IMR-90 (cell line): Measurements from ENCODE around the gene CANX. TPM values are rescaled to one million over a fixed set of nuclear protein-coding genes. Genes with fewer than 3 reads are reported as not detected.
A peak's percentile ranks its signal among the peaks of the same experiment; 100 is the strongest.

ENCODE experiments used
- ATAC-seq: fragments of 200-7000 bp; cut with Tn5 transposase; 2 replicates; pipeline ENCODE4 v1.9.1; 2020; ENCODE audit warnings: low read depth, mild to moderate bottlenecking, moderate library complexity
- BruUV-seq: library from RNA; stranded (reverse); fragments of 400-500 nt; replicated peaks from 2 replicates; lab custom pipeline; 2021; lab: Mats Ljungman, UMichigan
- CTCF ChIA-PET: fragments of 300-600 bp; formaldehyde crosslinking; extraction: SDS; loops from one replicate; lab custom pipeline; 2021; ENCODE audit warnings: antibody characterized with exemption; lab: Yijun Ruan, JAX
- POLR2A ChIA-PET: fragments of 300-600 bp; sonication (Branson Sonifier 250); formaldehyde crosslinking; loops from one replicate; lab custom pipeline; 2022; ENCODE audit warnings: antibody characterized with exemption; ENCODE audit not compliant: unreplicated experiment; lab: Charles Lee
- DNase-seq: peaks from one replicate; pipeline ENCODE4 v3.0.0; 2013
- H2AFZ ChIP-seq: replicated peaks from 2 replicates; pipeline ENCODE3; 2013; ENCODE audit warnings: low read length, mild to moderate bottlenecking; ENCODE audit not compliant: poor library complexity
- H2AK5ac ChIP-seq: 2 replicates; pipeline ENCODE4 v1.6.1; 2013; ENCODE audit warnings: low read depth, low read length, inconsistent platforms
- H2AK9ac ChIP-seq: replicated peaks from 2 replicates; pipeline ENCODE3; 2013; ENCODE audit warnings: mild to moderate bottlenecking, low read depth, low read length, moderate library complexity; ENCODE audit not compliant: poor library complexity
- H2BK120ac ChIP-seq: 2 replicates; pipeline ENCODE4 v1.6.1; 2013; ENCODE audit warnings: low read depth, low read length, inconsistent platforms
- H2BK15ac ChIP-seq: 3 replicates; pipeline ENCODE4 v1.6.1; 2013; ENCODE audit warnings: low read depth, low read length, inconsistent platforms
- H2BK20ac ChIP-seq: 2 replicates; pipeline ENCODE4 v1.6.1; 2013; ENCODE audit warnings: low read depth, mild to moderate bottlenecking, inconsistent platforms, low read length, moderate library complexity
- H2BK5ac ChIP-seq: 2 replicates; pipeline ENCODE4 v1.6.1; 2013; ENCODE audit warnings: mild to moderate bottlenecking, low read depth, low read length, inconsistent platforms; ENCODE audit not compliant: poor library complexity, severe bottlenecking
- H3K14ac ChIP-seq: replicated peaks from 2 replicates; pipeline ENCODE4 v1.6.1; 2013; ENCODE audit warnings: low read depth, low read length, inconsistent platforms
- H3K18ac ChIP-seq: 2 replicates; pipeline ENCODE4 v1.6.1; 2013; ENCODE audit warnings: low read depth, low read length, control low read depth
- H3K23ac ChIP-seq: 2 replicates; pipeline ENCODE4 v1.6.1; 2013; ENCODE audit warnings: low read depth, low read length, inconsistent platforms
- H3K27ac ChIP-seq: 2 replicates; pipeline ENCODE4 v1.5.1; 2013; ENCODE audit warnings: mild to moderate bottlenecking, control low read depth, low read length; ENCODE audit not compliant: insufficient read depth
- H3K27me3 ChIP-seq: 2 replicates; pipeline ENCODE4 v1.6.1; 2013; ENCODE audit warnings: low read length; ENCODE audit not compliant: control insufficient read depth, insufficient read depth
- H3K36me3 ChIP-seq: 2 replicates; pipeline ENCODE4 v1.6.1; 2013; ENCODE audit warnings: low read length, mixed read lengths; ENCODE audit not compliant: control insufficient read depth, insufficient read depth
- H3K4ac ChIP-seq: 2 replicates; pipeline ENCODE4 v1.6.1; 2013; ENCODE audit warnings: low read depth, low read length, inconsistent platforms
- H3K4me1 ChIP-seq: 2 replicates; pipeline ENCODE4 v1.6.1; 2013; ENCODE audit warnings: low read length, mixed read lengths; ENCODE audit not compliant: control insufficient read depth, insufficient read depth
- H3K4me2 ChIP-seq: 2 replicates; pipeline ENCODE4 v1.6.1; 2013; ENCODE audit warnings: low read depth, mild to moderate bottlenecking, control low read depth, low read length, moderate library complexity
- H3K4me3 ChIP-seq: 2 replicates; pipeline ENCODE4 v1.5.1; 2013; ENCODE audit warnings: low read depth, mild to moderate bottlenecking, control low read depth, low read length, moderate library complexity; ENCODE audit not compliant: insufficient read depth
- H3K56ac ChIP-seq: 2 replicates; pipeline ENCODE4 v1.6.1; 2013; ENCODE audit warnings: low read length, inconsistent platforms; ENCODE audit not compliant: insufficient read depth; ENCODE audit errors: extremely low read depth
- H3K79me1 ChIP-seq, 2 experiments: 2 replicates each; pipeline ENCODE4 v1.6.1; 2013; ENCODE audit warnings: low read length in 2 of 2, inconsistent platforms in 1 of 2, low read depth in 1 of 2
- H3K9ac ChIP-seq: 2 replicates; pipeline ENCODE4 v1.6.1; 2013; ENCODE audit warnings: low read depth, low read length, control low read depth
- H3K9me1 ChIP-seq: 2 replicates; pipeline ENCODE4 v1.6.1; 2013; ENCODE audit warnings: low read length, inconsistent platforms; ENCODE audit not compliant: insufficient read depth
- H3K9me3 ChIP-seq: 2 replicates; pipeline ENCODE4 v1.6.1; 2013; ENCODE audit warnings: low read length; ENCODE audit not compliant: control insufficient read depth, insufficient read depth
- H4K20me1 ChIP-seq: 2 replicates; pipeline ENCODE4 v1.6.1; 2013; ENCODE audit warnings: low read length, inconsistent platforms; ENCODE audit not compliant: insufficient read depth
- H4K5ac ChIP-seq: 2 replicates; pipeline ENCODE4 v1.6.1; 2013; ENCODE audit warnings: mild to moderate bottlenecking, low read depth, low read length, control low read depth
- H4K8ac ChIP-seq, 2 experiments: 2 replicates each; pipeline ENCODE4 v1.6.1; 2013; ENCODE audit warnings: low read depth in 2 of 2, low read length in 2 of 2, control low read depth in 1 of 2, inconsistent platforms in 1 of 2
- H4K91ac ChIP-seq: 2 replicates; pipeline ENCODE4 v1.6.1; 2013; ENCODE audit warnings: low read depth, low read length, inconsistent platforms; ENCODE audit not compliant: insufficient read depth
- MXI1 ChIP-seq: IDR thresholded peaks from 2 replicates; pipeline ENCODE4 v1.6.1; 2012; ENCODE audit warnings: low read depth, mild to moderate bottlenecking, low read length, moderate library complexity, borderline replicate concordance
- RAD21 ChIP-seq: IDR thresholded peaks from 2 replicates; pipeline ENCODE4 v1.6.1; 2012; ENCODE audit warnings: low read length, improper control_type of control experiment
- RCOR1 ChIP-seq: IDR thresholded peaks from 2 replicates; pipeline ENCODE4 v1.6.1; 2012; ENCODE audit warnings: mild to moderate bottlenecking, low read length, improper control_type of control experiment; ENCODE audit not compliant: insufficient replicate concordance
- RFX5 ChIP-seq: IDR thresholded peaks from 2 replicates; pipeline ENCODE4 v1.8.0; 2012; ENCODE audit warnings: low read depth, mild to moderate bottlenecking, low read length, moderate library complexity
- WGBS, 2 experiments: methylation state at CpG; one replicate each; pipeline versions ENCODE4 v1.1.5 to v1.1.7; 2013; ENCODE audit warnings: missing lambda C conversion rate in 2 of 2; ENCODE audit not compliant: insufficient read length in 1 of 2; ENCODE audit errors: extremely low coverage in 2 of 2; 5-methylcytosine and 5-hydroxymethylcytosine counted together
- dilution Hi-C: fragments of 300-500 bp; cut with HindIII; formaldehyde crosslinking; loops from one replicate; pipeline ENCODE4 v1.14.3; 2018; ENCODE audit warnings: low sequenced_read_pairs; ENCODE audit not compliant: unreplicated experiment
- in situ Hi-C: fragments of 300-500 bp; cut with MboI; formaldehyde crosslinking; loops from 3 replicates; pipeline ENCODE4 v1.14.3; 2019; ENCODE audit warnings: low sequenced_read_pairs, inconsistent platforms, mixed read lengths
- intact Hi-C: fragments of 100-400 bp; cut with micrococcal nuclease; formaldehyde crosslinking; loops from 2 replicates; pipeline ENCODE4 v1.10.0; 2022
- polyA plus RNA-seq, 3 experiments: library from polyadenylated mRNA; depleted of rRNA; stranded (reverse); fragments of >200 nt; gene quantifications; 2 replicates each; pipeline ENCODE4 v1.2.3, GENCODE V29; 2012; ENCODE audit warnings: low replicate concordance in 1 of 3
- total RNA-seq: library from RNA; depleted of rRNA; stranded (reverse); fragments of >200 nt; gene quantifications from 2 replicates; pipeline ENCODE4 v1.2.3, GENCODE V29; 2012

Gene CANX
- total and polyA plus RNA-seq, 2 of the 4 experiments (the other 2 are of a cell fraction) = 216 to 345 TPM

DNA sequence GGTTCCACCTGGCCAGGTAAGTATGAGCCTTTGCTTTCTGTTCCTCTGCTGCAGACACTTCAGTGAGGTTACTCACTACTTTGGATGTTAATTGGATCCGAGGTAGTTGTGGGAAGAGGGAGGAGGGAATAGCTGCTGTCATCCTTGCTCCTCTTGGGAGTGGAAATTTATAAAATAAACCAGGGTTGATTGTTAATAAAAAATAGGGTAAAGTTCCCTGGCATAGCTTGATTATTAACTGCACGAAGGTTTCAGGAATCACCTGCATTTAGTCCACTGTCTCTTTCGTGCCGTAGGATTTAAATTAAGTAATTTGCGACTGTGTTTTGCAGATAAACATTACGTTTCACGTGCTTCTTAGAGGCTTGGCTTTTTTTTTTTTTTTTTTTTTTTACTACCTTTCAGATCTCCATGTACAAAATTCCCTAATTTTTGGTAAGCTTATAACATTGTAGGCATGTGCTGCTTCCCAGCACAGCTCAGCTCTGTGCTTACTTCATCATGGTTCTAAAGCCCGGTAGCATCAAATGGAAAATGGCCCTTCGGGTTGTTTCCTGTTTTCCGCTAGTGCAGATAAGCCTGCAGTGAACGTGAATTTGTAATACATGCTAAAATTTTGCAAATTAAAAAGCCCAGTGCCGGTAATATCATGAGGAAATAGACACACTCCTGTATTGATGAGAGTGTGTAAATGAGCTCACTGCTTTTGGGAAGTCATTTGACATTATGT lies 68.1 kb downstream of the CANX start:
- Histone ChIP-seq H2BK15ac (0 out of 3 replicates have a peak overlapping the region, but pooled peaks have one; percentile 26), H2AFZ (no peak overlapping the region), H3K14ac (peak overlapping the region; percentile 61), H3K4me3 (no peak overlapping the region), H2BK20ac (no peak overlapping the region), H3K4me1 (peaks cover 32% of the 10 kb centered on the region), H4K20me1 (peaks cover 37% of the 10 kb centered on the region), H3K36me3 (peaks cover 42% of the 10 kb centered on the region), H3K4ac (peak overlapping the region; percentile 94), H3K56ac (no peak overlapping the region), H3K9ac (no peak overlapping the region; the same call in 1 of the 2 replicates), H2AK9ac (peak overlapping the region; percentile 73), H3K4me2 (peak overlapping the region; percentile 16; the same call in 1 of the 2 replicates), H2AK5ac (peak overlapping the region; percentile 92), H4K8ac (peak overlapping the region in 1 of 2 experiments; percentile 9; a peak in 2 of 4 replicates), H2BK120ac (peak overlapping the region; percentile 52; the same call in 1 of the 2 replicates), H3K27ac (peak overlapping the region; percentile 82), H3K18ac (peak overlapping the region; percentile 25; the same call in 1 of the 2 replicates), H2BK5ac (peak overlapping the region; percentile 62), H3K23ac (no peak overlapping the region), H3K9me3 (no peaks in the 10 kb centered on the region), H3K27me3 (no peaks in the 10 kb centered on the region), H4K91ac (peak overlapping the region; percentile 53), H3K9me1 (peaks cover 17% of the 10 kb centered on the region), H3K79me1 (peaks cover 34 to 80% of the 10 kb centered on the region in 2 experiments), H4K5ac (peak overlapping the region; percentile 43; the same call in 1 of the 2 replicates)
- dilution Hi-C loops = no loop called here
- POLR2A ChIA-PET = no interaction called here
- ATAC-seq (no peak), DNase-seq (no peak)
- TF ChIP-seq RFX5 = no peak
- no peak for TF ChIP-seq RCOR1
- TF ChIP-seq RAD21 = no peak
- TF ChIP-seq MXI1 = no peak
- intact Hi-C loops = no loop called here
- BruUV-seq = no TSS peak
- CTCF ChIA-PET = interaction anchor here (0.9 kb wide), 1 partner anchor 12 kb away, joined by 3 read pairs; no protein-coding TSS in a partner anchor
- in situ Hi-C loops = no loop called here
- WGBS, 2 experiments = 81% methylated on average over 6 of the region's 12 CpGs; no CpG with 5 or more reads in 1 of the 2 experiments
